ENCODE data around the gene BAHD1.
A peak's percentile ranks its signal among the peaks of the same experiment; 100 is the strongest.

BAHD1 gene

DNA sequence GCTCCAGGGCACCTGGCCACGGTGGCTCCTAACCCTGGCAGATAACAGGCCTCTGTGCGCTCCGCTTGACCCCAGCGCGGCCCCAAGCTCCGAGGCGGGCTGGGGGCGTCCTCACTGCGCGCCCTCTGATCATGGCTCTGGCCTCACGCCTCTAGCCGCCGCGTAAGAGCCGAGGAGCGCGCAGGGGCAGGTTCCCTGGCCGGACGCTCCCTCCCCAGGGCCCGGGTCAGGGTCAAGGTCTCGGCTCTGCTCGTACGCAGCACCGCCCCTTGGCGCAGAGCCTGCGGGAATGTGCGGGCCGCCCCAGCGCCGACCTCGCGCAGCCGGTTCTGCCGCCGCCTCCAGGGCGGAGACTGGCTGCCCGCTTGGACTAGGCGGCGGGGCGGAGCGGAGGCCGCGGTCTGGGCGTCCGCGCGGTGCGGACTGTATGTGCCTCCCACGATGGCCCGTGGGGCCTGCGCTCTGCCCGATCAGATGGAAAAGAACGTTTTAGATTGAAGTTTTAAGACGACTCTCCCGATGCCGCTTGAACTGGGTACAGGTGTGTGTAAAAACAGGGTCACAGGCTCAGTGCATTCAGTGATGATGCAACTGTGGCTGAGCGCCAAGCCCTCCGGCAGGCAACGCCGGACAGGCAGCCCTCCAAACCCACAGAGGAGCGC, 70.8 kb downstream of the BAHD1 start:
- H3K4me3 ChIP-seq (ENCODE audit: control insufficient read depth, low read depth, low read length) = peak overlapping the region; percentile 53
- no peak for DNase-seq (ENCODE audit: low read depth)
- no peak for TF ChIP-seq CTCF (IDR thresholded peaks at IDR 0.05; ENCODE audit: control insufficient read depth, insufficient read depth, low read depth, low read length, missing control alignments)

DNA sequence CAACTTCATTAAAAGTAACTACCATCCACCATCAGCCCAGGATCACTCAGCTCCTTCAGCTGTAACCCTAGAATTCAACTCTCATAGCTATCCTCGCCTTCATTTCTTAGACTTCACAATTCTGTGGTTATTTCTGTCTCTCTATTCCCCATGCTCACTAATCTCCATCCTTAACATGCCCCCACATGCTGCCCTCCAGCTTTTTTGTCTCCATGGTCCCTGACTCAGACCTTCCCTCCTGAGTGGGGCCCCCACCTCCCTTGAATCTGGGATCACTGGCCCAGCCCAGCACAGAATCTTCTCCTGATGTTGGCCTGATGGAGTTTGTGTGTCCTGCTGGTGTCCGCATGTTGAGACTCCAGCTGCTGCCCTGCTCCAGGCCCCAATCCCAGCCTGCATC, 71.7 kb downstream of the BAHD1 start:
- no peak for TF ChIP-seq CTCF (IDR thresholded peaks at IDR 0.05; ENCODE audit: control insufficient read depth, insufficient read depth, low read depth, low read length, missing control alignments)
- DNase-seq (ENCODE audit: low read depth) = no peak
- H3K4me3 ChIP-seq (ENCODE audit: control insufficient read depth, low read depth, low read length) = no peak overlapping the region

DNA sequence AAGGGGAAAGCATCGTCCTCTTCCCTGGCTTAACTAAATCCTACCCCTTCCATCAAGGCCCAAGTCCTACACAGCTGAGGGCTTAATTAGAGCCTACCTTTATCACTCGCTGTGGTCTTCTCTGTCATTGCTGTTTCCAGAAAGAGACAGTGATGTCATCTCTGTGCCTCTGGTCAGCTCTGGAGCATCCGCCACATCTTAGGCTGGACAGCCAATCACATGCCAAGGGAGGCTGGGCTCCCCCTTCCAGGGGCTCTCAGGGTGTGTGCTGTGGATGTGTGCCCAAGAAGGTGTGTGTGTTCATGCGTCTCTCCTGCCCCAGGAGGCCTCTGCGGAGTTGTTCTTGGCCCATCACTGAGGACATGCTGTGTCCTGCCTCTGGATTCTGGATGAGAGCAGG, 72.9 kb downstream of the BAHD1 start:
- no peak for DNase-seq (ENCODE audit: low read depth)
- no peak for TF ChIP-seq CTCF (IDR thresholded peaks at IDR 0.05; ENCODE audit: control insufficient read depth, insufficient read depth, low read depth, low read length, missing control alignments)
- H3K4me3 ChIP-seq (ENCODE audit: control insufficient read depth, low read depth, low read length) = no peak overlapping the region

DNA sequence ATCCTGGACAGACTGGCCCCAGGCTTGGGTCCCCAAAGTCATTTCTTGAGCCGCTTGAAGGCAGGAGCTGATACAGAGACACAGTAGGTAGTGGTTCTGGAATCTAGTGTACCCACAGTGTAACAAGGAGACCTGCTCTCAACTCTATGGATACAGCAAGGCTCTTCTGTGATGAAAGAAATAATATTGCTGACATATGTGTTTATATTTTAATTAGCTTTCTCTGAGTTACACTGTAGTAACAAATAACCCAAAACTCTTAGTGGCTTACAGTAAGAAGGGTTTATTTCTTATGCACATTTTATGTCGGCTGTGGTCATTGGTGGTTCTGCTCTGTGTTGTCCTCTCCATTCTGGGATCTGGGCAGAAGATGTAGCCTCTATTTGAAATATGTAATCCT, 75.6 kb downstream of the BAHD1 start:
- no peak for TF ChIP-seq CTCF (IDR thresholded peaks at IDR 0.05; ENCODE audit: control insufficient read depth, insufficient read depth, low read depth, low read length, missing control alignments)
- DNase-seq (ENCODE audit: low read depth) = no peak
- no peak overlapping the region for H3K4me3 ChIP-seq (ENCODE audit: control insufficient read depth, low read depth, low read length)
